GM19467 (cell line): Measurements from ENCODE around the gene ATXN2.
A peak's percentile ranks its signal among the peaks of the same experiment; 100 is the strongest.
"Not testable (repeated sequence)": the region's sequence is repeated elsewhere in the genome, so short reads cannot be mapped to it uniquely, and the experiment has no call there.

Experiments
- ATAC-seq: cut with Tn5 transposase; IDR thresholded peaks from one replicate; pipeline ENCODE4 v1.9.1; 2021; ENCODE audit warnings: mild to moderate bottlenecking, moderate library complexity; ENCODE audit not compliant: unreplicated experiment

ATXN2 gene, protein sequence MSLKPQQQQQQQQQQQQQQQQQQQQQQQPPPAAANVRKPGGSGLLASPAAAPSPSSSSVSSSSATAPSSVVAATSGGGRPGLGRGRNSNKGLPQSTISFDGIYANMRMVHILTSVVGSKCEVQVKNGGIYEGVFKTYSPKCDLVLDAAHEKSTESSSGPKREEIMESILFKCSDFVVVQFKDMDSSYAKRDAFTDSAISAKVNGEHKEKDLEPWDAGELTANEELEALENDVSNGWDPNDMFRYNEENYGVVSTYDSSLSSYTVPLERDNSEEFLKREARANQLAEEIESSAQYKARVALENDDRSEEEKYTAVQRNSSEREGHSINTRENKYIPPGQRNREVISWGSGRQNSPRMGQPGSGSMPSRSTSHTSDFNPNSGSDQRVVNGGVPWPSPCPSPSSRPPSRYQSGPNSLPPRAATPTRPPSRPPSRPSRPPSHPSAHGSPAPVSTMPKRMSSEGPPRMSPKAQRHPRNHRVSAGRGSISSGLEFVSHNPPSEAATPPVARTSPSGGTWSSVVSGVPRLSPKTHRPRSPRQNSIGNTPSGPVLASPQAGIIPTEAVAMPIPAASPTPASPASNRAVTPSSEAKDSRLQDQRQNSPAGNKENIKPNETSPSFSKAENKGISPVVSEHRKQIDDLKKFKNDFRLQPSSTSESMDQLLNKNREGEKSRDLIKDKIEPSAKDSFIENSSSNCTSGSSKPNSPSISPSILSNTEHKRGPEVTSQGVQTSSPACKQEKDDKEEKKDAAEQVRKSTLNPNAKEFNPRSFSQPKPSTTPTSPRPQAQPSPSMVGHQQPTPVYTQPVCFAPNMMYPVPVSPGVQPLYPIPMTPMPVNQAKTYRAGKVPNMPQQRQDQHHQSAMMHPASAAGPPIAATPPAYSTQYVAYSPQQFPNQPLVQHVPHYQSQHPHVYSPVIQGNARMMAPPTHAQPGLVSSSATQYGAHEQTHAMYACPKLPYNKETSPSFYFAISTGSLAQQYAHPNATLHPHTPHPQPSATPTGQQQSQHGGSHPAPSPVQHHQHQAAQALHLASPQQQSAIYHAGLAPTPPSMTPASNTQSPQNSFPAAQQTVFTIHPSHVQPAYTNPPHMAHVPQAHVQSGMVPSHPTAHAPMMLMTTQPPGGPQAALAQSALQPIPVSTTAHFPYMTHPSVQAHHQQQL

DNA sequence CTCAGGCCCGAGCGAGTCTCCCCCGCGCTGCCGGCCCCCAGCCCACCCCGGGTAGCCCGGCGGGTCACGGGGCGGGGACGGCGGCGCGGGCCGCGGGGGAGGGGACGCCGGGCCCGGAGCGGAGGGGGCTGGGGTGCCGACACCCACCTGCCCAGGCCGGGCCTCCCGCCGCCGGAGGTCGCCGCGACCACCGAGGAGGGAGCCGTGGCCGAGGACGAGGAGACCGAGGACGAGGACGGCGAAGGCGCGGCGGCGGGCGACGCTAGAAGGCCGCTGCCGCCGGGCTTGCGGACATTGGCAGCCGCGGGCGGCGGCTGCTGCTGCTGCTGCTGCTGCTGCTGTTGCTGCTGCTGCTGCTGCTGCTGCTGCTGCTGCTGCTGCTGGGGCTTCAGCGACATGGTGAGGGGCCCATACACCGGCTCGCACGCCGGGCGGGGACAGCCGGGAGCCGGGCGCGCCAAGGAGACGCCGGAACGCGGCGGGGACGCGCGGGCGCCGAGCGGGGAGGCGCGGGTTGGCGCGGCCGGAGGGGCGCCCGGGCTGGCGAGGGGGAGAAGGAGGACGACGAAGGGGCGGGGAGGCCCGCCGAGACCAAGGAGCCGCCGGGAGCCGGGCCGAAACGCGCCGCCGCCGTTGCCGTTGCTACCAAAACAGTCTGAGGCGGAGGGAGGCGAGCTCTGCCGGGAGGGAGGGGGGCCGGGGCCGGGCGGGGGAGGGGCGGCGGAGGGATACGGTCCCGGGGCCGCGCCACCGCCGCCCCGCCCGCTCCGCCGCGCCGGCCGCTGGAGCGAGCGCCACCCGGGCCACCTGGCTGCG, at the start of gene ATXN2:
TSS of gene ATXN2 (minus strand) at position 679 of the 816 bp plus-strand sequence. CDS start at position 398, 281 bp downstream.
- peak; percentile 41 for ATAC-seq

DNA sequence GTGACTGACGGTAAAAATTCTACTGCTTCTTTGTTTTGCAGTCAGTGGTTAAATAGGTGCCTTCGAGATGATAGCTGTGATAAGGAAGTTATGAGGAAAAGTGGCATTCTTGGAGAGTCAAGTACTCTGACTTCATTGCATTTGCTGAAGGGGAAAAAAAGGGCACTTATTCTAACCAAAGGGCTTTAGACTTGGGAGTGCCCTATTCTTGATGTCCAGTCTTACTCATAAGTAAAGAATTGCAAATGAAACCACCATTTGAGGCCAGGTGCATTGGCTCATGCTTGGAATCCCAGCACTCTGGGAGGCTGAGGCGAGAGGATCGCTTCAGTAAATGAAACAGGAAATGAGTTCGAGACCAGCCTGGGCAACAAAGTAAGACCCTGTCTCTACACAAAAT, 46.3 kb upstream of the ATXN2 start:
- ATAC-seq = no peak

DNA sequence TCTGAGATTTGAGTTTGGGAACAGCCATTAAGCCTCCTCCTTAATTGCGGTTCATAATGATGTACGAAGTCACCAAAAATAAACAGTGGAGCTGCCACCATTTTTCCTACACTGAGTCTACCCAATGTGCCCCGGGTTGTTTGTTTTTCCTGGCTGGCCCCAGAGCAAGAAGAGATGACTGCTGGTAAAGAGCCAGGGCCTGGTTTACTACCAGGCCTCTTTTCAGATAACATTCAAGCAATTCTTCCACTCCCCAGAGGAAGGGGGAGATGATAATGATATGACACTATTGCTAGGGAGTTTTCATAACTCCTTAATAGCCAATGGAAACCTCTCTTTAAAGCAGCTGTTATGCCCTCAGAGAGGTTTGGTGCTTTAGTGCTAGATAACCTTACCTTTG, 44.3 kb upstream of the ATXN2 start:
- no peak for ATAC-seq

DNA sequence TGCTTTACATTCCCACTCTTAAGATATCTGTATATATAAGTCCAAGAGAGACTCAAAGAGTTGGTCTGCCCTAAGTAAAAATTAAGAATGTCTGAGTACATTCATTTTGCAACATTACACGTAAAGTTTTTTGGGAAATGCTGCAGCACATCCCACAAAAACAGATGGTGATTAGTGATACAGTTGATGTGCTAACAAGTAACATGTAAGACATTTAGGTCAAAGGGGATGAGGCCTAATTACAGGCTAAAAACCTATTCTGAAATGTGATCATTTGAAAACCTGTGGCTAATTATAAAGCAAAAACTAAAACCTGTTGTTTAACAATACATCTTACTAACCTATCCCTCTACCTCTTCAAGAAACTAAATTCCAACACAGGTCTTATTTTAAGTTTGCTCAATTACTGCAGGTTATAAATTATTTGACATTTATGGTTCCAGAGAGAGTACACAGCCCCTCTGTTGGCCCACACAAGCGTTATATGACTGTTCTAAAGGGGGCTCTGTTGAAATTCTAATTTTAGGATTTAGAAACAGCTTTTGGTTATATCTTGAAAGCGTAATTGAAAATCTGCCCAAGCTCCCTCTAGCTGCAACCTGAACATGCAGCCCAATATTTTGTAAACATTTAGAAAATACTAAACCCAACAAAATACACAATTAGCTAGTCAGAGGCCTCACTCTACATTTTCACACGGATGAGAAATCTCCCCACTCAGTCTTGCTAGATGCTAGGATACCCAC, 43.7 kb upstream of the ATXN2 start:
- no peak for ATAC-seq

DNA sequence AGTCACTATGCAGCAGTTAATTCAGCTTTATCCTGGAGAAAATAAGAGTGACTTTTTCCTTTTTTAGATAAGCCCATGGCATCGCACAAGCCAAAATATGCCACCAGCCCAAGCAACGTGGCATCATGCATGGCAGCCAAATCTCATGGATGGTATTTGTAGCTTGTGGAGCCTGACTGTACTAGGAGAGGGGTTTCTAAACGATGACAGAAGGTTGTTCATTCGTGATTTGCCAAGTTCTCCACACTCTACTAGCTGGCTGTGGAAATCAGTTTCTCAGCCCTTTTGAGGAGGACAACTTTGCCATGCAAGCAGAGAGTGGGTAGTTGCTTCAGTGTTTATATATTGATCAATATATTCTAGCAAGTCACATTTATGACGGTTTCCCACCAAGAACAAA, 41.4 kb upstream of the ATXN2 start:
- no peak for ATAC-seq

DNA sequence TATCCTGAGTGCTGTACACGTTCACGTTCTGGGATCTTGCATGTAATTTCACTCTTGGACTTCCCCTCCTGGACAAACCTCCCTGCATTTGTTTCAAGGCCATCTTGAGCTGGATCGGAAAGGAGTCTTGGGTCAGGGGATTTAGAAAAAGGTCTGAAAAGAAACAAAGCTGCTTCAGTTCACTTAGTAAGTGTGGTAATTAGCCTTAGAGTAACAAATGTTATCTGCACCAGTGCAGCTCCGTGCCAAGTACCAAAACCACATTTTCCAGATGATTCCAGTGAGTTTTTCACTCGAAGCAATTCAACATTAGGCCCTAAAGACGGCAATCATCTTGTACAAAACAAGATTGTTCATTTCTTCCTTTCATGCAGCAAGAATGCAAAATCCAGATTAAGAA, 39.4 kb upstream of the ATXN2 start:
- no peak for ATAC-seq

DNA sequence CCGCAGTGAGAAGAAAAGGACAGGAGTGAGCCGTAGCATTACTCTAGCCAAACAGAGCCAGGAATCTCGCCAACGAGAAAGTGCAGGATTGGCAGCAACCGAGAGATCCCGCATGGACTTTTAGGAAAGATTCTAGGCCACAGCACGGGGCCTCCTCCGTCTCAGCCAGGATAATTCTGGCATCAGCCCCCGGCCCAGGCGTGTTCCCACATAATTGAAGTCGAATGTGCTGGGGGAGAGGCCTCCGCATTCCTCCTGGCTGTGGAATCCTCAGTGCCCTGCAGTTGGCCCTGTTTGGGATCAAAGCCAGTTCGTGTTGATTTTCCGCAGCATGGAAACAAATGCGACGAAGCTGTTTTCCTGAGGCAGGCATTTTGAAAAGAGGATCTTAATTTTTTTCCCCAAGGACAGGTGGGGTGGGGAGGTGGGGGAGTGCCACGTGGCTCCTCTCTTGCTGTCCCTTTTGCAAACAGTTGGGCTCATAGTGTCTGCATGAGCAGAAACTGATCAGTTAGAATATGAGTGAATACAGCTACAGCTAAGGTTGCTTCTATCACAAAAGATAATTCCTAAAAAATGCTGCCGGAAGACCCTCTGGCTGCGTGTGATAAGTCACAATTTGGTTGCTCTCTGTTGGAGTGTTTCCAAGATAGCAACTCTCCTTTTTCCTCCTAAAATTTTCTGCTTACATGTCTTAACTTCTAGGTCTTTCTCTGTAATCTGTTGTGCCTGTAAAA, 37.3 kb upstream of the ATXN2 start:
- ATAC-seq = no peak

DNA sequence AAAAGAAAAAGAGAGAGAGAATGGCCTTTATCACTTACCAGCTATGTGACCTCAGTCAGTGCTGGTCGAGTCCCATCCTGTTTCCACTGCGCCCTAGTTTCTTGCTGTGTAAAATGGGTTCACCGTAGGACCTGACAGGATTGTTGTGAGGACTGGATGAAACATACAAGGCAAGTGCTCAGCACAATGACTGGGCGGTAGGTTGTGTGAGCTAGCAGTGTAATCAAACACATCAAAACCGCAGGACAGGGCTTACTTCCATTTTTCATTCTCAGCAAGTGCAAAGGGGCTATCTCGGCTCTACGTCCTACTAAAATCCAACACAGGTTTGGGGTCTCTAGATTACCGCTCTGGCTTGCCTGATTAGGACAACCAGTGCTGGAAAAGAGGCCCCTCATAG, 36.4 kb upstream of the ATXN2 start:
- no peak for ATAC-seq

DNA sequence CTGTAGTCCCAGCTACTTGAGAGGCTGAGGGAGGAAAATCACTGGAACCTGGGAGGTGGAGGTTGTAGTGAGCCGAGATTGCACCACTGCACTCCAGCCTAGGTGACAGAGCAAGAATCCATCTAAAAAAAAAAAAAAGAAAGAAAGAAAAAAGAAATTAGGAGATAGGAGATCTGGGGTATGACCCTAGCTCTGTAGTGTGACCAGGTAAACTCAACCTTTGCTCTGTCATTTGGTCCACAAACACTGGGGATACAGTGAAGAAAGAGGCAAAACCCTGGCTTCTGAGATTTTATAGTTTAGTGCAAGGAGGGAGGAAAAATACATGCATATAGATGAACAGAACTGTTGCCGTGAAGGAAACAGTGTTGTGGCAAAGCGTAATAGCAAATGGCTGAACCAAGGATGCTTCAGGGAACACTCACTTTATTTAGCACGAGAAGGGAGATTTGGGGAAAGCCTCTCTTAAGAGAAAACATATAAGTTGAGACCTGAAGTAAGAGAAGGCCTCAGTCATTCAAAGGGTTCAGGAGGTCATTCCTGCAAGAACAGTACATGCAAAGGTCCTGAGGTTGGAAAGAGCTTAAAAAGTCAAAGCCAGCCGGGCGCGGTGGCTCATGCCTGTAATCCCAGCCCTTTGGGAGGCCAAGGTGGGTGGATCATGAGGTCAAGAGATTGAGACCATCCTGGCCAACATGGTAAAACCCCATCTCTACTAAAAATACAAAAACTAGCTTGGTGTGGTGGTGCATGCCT, 29.6 kb upstream of the ATXN2 start:
- no peak for ATAC-seq

DNA sequence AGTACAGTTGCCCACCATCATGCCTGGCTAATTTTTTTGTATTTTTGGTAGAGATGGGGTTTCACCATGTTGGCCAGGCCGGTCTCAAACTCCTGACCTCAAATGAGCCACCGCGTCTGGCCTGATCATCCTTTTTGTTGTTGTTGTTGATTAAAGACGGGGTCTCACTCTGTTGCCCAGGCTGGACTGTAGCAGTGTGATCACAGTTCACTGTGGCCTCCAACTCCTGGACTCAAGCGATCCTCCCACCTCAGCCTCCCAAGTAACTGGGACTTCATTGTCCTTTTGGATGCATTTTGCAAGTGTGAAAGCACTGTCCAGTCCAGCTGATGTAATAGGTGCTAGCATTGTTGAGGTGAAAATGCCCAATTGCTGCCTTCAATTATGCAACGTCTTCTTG, 27.1 kb upstream of the ATXN2 start:
- no peak for ATAC-seq

DNA sequence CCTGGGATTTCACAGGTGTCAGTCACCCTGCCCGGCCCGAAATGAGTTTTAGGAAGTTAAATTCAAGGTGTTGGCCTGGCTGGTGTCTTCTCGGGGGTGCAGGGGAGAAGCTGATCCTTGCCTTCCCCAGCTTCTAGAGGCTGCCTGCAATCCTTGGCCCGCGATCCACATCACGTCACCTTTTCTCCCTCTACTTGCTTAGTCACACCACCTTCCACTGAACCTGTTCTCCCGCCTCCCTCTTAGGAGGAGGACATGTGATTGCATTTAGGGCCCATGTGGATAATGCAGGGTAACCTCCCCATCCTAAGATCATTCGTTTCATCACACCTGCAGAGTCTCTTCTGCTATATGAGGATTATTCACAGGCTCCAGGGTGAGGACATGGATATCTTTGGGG, 25.4 kb upstream of the ATXN2 start:
- no peak for ATAC-seq

DNA sequence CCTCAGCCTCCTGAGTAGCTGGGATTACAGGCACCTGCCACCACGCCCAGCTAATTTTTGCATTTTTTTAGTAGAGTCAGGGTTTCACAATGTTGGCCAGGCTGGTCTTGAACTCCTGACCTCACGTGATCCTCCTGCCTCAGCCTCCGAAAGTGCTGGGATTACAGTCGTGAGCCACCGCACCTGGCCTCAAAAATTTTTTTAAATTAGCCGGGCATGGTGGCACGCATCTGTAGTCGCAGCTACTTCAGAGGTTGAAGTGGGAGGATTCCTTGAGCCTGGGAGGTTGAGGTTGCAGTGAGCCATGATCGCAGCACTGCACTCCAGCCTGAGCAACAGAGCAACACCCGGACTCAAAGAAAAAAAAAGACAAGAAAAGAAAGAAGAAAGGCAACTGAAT, 18.7 kb upstream of the ATXN2 start:
- not testable (repeated sequence) for ATAC-seq

DNA sequence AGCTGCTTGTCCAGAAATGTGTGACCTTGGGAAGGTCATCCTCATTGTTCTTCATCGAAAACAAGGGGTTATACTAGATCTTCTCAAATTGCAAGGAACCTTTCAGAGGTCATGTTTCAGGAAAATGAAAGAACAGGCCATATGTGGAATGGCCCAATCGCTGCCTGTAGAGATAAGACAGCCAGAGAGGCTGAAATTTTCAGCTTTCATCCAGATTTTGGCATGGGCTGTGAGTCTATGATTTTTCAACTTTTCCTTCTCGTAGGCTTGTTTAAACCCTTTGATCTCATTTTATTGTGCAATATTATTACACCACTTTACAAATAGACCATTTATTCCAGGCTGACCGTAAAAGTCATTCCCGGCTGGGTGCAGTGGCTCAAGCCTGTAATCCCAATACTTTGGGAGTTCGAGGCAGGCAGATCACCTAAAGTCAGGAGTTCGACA, 17.1 kb upstream of the ATXN2 start:
- ATAC-seq = no peak

DNA sequence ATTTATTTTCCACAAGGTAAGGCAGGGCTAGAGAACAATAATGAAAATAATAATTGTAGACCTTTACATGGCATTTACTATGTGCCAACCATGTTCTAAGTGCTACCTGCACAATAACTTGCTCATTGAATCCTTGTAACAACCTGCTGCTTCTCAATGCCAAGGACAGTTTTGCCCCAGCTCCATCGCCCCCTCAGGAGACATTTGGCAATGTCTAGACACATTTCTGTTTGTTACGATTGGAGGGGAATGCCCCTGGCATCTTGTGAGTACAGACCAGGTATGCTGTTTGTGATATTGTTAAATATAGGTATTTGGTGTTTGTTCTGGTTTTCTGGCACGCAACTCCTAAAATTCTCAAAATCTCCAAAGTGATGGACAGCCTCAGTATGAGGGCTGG, 8.1 kb upstream of the ATXN2 start:
- no peak for ATAC-seq

DNA sequence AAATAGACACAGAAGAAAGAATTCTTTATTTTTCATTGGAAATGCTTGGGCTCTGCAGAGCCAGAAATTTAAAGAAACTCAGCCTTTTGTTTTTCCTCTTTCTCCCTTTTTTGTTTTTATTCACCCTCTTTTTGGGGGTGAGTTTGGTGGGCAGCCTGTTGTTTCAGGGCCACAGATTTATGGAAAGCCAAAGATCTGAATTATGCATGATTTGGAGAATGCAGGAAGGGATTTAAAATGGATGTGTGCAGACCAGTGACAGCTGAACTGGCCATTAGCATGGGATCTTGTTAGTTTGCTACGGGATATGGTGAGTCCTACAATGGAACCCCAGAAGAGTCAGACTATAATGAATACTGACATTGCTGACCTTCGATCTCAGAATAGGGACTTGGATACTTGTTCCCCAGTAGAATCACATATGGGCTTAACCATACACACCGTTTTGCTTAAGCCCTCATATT, 7.7 kb upstream of the ATXN2 start:
- no peak for ATAC-seq

DNA sequence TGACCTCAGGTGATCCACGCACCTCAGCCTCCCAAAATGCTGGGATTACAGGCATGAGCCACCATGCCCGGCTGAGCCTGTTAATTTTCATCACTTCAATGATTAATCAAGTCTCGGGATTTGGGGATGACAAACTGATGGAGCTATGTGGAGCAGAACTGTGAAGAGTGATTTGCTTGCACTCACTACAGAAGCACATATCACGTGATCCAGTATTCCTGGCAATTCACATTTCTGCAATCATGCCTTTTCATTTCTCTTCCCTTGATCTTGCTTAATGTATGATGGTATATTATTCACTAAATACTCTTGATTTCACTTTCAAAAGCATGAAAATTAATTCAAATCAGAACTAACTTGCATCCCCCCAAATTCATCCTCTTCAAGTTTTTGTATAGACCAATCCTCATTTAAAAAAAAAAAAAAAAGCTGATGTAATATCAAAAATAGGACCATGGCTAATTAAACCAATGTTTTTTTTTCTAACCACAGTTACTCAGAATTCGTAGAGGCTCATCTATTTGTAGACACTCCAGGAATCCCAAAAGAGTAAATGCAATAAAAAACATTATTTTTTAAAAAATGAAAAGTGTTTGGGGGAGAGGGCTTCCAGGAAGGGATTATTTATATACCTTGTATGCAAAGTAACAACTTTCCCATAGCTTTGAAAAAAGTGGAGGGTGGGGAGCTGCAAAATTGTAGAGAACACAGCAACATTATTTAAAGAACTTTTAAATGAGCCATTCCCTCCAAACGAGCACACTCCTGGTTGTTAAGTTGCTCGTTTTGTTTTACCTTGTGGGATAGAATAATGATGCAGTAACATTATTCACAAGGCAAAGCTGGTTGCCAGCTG, 7.0 kb upstream of the ATXN2 start:
- no peak for ATAC-seq

DNA sequence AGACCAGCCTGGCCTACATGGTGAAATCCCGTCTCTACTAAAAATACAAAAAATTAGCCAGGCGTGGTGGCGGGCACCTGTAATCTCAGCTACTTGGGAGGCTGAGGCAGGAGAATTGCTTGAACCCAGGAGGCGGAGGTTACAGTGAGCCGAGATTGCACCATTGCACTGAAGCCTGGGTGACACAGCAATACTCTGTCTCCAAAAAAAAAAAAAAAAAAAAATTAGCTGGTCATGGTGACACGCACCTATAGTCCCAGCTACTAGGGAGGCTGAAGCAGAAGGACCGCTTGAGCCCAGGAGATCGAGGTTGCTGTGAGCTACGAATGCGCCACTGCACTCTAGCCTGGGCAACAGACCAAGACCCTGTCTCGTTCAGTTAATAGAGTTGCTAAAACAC, 3.7 kb upstream of the ATXN2 start:
- ATAC-seq = not testable (repeated sequence)
